ENCODE results near the gene DNAH1.

Gene DNAH1

DNA sequence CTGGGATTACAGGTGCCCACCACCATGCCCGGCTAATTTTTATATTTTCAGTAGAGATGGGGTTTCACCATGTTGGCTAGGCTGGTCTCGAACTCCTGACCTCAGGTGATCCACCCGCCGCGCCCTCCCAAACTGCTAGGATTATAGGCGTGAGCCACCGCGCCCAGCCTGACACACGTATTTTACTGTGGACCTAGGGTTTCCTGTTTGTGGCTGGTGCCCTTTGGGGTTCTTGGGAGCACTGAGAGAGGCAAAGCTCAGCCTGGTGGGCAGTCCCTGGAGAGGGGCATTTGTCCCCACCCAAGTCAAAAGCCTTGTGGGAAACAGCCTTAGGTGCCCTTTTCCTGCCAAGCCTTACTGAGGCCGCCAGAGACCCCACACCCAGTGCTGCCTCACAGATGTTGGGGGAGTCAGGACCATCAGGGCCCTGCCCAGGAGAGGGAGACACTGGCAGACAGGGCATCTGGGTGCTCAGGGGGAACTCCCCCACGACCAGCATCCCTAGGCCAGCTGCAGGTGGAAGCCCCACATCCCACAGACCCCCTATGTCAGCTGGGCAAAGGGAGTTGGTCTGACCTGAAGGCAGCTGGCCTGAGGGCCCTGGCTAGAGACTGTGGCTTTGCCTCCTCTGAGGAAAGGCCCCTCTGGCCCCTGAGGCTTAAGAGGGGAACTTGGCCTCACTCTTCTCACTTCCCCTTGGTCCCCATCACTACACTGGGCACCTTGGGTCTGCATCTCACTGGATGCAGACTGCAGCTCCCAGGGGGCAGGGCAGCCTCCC lies 35.1 kb downstream of the DNAH1 start:
- Histone ChIP-seq H3K27ac (no peak overlapping the region), H3K4me3 (no peak overlapping the region)

DNA sequence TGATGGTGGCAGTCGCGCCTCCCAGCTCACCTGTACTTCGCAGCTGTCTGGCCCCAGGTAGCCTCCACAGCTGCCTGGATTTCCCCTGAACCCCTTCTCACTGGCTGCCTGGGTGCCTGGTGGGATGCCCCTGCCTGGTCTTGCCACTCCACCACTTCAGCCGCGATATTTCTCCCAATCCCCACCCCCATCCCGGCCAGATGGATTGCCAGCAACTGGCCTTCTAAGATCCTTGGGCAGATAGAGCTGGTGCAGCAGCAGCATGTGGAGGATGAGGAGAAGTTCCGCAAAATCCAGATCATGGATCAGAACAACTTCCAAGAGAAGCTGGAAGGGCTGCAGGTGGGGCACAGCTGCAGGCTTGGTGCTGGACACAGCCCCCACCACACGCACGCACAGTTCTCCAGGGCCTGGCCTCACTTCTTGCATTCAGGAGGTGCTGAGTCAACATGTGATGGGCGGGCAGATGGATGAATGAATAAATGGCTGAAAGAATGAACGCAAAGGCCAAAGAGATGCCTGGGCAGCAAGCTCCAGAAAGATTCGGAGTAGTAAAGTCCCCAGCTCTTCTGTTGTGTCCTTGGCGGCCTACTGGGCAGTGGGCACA lies 35.7 kb downstream of the DNAH1 start:
- Histone ChIP-seq H3K4me3 (no peak overlapping the region), H3K27ac (no peak overlapping the region)

DNA sequence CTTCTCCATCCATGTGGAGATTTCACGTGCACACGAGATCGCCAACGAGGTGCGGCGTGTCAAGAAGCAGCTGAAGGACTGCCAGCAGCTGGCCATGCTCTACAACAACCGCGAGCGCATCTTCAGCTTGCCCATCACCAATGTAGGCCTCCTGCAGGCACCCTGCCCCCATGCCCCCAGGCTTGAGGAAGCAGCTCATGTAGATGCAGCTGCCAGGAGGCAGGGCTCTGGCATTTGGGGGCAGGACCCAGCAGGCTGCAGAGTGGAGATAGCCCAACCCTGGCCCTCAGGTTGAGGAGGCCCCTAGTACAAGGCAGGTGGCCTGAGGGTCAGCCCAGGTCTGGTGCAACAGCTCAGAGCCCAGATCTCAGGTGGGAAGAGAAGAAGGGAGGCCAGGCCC lies 36.4 kb downstream of the DNAH1 start:
- Histone ChIP-seq H3K27ac (no peak overlapping the region), H3K4me3 (no peak overlapping the region)

DNA sequence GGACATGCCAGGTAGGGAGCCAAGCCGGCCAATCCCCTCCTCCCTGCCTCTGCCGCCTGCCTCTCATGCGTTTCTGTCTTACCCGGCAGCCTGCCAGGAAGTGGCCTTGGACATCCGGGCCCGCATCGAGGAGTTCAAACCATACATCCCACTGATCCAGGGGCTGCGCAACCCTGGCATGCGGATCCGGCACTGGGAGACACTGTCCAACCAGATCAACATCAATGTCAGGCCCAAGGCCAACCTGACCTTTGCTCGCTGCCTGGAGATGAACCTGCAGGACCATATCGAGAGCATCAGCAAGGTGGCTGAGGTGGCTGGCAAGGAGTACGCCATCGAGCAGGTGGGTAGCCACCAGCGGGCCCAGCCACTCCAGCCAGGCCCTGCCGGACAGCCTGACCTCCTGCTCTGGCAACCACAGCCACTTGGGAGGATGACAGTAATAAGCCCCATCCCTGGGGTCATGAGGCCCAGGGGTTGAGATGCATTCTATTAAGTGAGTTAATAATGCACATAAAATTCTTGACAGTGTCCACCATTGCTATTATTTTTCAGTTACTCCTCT lies 37.3 kb downstream of the DNAH1 start:
- Histone ChIP-seq H3K27ac (no peak overlapping the region), H3K4me3 (no peak overlapping the region)

DNA sequence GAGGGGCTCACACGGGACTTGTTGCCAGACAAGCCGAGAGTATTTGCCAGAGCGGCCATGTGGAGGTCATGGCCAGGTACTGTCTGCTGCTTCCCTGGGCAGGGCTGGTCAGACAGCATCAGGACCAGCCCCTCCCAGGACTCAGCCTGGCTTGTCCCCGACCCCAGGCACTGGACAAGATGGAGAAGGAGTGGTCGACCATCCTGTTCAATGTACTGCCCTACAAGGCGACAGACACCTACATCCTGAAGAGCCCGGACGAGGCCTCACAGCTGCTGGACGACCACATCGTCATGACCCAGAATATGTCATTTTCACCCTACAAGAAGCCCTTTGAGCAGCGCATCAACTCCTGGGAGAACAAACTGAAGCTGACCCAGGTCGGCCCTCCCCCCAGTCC lies 38.6 kb downstream of the DNAH1 start:
- H3K4me3 ChIP-seq = no peak overlapping the region
- no peak overlapping the region for H3K27ac ChIP-seq

DNA sequence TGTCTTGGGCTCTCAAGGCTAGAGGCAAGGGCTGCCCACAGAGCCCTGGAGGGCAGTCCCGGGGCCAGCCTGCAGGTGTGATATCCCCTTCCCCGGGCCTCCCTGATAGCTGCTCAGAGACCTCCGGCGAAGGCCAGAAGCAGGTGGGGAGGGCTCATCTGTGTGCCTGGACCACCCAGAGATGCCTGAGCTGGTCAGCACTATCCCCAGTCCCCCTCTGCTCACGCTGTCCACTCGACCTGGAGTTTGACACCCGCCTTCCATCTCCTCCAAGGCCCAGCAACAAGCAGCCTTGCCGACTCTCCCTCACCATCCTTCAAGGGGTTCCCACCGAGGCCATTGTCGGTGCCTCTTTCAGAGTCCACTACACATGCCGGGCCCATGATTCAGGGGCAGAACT lies 39.4 kb downstream of the DNAH1 start:
- H3K4me3 ChIP-seq = no peak overlapping the region
- no peak overlapping the region for H3K27ac ChIP-seq

DNA sequence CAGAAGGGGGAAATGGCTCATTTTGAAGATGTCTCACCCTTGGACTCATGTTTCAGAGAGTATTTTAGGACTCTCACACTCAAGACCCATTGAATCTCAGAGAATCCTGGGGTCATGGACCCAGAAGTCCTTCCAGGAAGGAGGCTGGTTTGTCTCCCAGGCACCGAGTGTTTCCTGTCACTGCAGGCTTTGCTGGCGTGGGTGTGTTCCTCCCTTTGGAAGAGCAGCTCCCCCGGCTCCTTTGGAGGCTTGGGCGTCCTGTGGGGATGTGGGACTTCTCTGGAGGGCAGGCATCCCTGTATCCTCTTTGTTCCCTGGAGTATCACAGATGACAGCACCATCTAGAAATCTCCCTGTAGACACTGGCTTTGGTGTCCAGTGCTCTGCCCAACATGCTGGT lies 40.0 kb downstream of the DNAH1 start:
- H3K27ac ChIP-seq = no peak overlapping the region
- H3K4me3 ChIP-seq = no peak overlapping the region

DNA sequence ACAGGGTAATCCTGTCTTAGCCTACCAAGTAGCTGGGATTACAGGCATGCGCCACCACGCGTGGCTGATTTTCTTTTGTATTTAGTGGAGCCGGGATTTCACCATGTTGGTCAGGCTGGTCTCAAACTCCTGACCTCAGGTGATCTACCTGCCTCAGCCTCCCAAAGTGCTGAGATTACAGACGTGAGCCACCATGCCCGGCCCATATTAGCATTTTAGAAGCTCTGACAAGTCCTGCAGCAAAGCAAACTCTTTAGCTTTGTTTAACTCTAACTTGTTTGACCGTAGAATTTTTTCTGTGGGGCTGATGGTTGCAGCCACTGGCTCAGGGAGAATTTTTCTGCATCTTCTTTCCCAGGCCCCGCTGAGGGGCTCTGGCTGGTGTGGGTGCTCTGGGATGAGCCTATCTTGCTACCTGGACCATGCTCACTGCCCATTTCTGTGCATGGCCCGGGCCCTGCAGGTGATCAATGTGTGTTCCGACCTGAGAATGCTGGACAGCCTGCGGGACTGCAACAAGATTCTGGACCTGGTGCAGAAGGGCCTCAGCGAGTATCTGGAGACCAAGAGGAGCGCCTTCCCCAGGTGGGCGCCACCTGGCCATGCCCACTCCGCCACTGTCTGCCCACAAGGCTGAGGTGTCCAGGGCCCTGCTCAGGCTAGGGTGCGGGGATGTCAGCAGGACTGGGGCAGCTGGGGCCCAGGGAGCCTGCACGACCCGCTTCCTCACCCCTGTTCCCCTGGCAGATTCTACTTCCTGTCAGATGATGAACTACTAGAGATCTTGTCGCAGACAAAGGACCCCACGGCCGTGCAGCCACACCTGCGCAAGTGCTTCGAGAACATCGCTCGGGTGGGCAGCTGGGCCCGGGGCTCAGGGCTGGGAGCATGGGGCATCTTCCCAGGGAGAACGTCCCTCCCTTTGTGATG lies 41.3 kb downstream of the DNAH1 start:
- Histone ChIP-seq H3K27ac (no peak overlapping the region), H3K4me3 (no peak overlapping the region)

DNA sequence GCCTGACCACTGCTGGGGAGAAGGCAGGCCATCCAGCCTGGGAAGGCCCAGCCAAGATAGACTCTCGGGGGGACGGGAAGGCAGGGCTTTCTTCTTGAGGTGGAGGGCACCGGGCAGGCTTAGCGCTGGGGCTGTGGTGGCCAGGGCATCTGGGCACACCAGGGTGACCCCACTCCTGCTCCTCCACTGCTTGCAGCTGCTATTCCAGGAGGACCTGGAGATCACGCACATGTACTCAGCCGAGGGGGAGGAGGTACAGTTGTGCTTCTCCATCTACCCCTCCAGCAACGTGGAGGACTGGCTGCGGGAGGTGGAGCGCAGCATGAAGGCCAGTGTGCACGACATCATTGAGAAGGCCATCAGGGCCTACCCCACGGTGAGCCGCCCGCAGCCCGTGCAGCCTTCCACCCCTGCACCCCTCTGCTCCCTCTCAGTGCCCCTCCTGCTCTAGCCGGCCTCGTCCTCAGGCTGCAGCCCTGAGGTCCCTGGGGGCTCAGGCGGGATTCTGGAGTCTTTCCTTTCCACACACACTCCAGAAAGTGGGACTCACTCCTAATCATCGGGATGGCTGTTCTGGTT lies 42.3 kb downstream of the DNAH1 start:
- no peak overlapping the region for H3K4me3 ChIP-seq
- H3K27ac ChIP-seq = no peak overlapping the region

DNA sequence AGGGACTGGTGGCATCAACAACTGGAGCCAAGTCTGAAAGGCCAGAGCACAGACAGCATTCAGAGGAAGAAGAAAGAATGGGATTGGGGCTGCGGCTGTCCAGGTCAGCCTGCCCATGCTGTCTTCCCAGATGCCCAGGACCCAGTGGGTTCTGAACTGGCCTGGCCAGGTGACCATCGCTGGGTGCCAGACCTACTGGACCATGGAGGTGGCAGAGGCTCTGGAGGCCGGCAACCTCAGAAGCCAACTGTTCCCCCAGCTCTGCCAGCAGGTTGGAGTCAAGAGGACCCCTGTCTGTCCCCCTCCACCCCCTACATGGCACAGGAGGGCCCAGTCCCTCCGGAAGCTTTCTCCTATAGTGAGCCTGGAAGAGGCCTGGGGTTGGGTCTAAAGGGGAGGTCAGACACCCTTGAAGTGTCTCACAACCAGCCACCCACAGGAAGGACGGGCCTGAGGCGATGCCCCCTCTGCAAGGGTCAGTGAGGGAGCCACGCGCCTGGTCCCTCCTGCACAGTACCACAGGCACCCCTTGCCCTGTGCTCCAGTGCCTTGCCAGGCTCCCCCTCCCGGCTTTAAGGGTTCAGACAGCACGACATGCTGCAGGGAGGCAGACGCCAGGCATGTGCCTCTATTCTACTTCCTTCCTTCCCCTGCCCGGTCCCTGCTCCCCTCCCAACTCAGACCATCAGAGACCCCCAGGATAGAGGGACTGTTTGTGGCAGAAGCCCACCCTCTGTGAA lies 43.2 kb downstream of the DNAH1 start:
- no peak overlapping the region for H3K27ac ChIP-seq
- H3K4me3 ChIP-seq = no peak overlapping the region

DNA sequence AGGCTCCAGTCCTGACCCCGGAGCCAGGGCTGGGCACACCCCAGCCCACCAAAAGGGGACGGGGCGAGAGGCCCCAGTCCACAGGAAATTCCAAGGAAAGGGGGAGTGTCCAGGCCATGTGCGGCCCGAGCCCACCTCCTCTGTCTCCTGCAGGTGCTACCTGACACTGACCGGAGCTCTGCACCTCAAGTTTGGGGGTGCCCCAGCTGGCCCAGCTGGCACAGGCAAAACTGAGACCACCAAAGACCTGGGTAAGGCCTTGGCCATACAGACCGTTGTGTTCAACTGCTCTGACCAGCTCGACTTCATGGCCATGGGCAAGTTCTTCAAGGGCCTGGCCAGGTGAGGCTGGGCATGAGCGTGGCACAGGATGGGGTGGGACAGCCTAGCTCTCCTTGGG lies 44.9 kb downstream of the DNAH1 start:
- Histone ChIP-seq H3K27ac (no peak overlapping the region), H3K4me3 (no peak overlapping the region)

DNA sequence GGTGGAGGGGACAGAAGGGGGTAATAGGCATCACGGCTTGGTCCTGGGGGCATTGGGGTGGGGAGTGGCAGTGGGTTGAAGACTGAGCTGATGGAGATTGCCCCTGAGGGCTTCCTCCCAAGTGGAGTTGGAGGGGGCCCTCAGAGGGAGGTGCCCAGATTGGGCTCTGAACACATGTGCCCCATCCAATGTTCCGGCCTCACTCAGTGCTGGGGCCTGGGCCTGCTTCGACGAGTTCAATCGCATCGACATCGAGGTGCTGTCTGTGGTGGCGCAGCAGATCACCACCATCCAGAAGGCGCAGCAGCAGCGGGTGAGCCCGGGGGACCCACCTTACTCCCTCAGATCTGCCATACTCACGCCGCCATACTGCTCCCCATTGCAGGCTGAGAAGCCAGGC lies 45.3 kb downstream of the DNAH1 start:
- H3K27ac ChIP-seq = no peak overlapping the region
- no peak overlapping the region for H3K4me3 ChIP-seq

DNA sequence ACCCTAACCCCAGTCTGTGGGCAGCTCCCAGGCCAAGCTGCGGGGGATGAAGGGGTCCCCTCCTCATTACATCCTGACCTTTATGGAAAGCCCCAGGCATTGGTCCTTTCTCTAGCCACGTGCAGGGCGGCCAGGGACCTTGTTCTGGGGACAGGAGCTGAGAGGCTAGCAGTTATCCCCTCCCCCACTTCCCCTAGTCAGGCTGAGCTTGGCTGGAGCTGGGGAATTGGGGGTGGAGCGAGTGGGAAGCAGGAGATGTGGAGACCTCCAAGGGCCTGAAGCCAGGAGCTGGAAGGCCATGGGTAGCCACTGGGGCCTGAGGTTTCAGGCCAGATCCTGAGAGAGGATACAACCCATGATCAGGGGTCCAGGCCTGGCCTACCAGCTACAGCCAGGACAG lies 45.8 kb downstream of the DNAH1 start:
- no peak overlapping the region for H3K4me3 ChIP-seq
- no peak overlapping the region for H3K27ac ChIP-seq

DNA sequence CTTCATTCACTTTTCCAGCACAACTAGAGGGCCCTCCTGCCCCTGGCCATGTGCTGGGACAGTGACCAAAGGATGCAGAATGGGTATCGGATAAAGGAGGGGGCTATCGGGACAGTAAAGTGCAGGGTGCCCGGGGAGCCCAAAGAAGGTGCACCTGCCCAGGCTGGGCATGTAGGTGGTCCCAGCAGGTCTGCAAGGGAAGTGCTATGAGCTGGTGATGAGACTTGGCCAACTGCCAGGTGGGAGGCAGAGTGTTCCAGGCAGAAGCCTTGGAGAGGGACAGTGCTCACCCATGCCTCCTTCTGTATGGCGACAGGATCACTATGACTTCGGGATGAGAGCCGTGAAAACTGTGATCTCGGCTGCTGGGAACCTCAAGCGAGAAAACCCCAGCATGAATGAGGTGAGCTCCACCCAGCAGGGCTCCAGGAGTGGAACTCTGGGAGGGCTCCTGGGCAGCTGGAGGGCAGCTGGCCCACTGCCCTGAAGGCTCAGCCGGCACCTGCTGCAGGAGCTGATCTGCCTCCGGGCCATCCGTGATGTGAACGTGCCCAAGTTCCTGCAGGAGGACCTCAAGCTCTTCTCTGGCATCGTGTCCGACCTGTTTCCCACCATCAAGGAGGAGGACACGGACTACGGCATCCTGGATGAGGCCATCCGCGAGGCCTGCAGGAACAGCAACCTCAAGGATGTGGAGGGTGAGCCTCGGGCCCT lies 48.4 kb downstream of the DNAH1 start:
- no peak overlapping the region for H3K4me3 ChIP-seq
- no peak overlapping the region for H3K27ac ChIP-seq

DNA sequence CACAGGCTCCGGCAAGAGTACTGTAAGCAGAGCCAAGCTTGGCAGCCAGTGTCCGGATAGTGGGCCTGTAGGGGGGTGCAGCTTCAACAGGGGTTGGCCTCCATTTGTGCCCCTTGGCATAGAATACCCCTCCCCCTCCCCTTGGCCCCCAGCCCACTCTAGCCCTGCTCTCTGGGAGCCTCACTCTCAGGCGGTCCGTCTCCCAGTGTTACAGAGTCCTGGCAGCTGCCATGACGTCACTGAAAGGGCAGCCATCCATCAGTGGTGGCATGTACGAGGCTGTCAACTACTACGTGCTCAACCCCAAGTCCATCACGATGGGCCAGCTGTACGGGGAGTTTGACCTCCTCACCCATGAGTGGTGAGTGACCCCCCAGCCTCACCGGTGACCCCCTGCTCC lies 50.4 kb downstream of the DNAH1 start:
- no peak overlapping the region for H3K4me3 ChIP-seq
- H3K27ac ChIP-seq = no peak overlapping the region

DNA sequence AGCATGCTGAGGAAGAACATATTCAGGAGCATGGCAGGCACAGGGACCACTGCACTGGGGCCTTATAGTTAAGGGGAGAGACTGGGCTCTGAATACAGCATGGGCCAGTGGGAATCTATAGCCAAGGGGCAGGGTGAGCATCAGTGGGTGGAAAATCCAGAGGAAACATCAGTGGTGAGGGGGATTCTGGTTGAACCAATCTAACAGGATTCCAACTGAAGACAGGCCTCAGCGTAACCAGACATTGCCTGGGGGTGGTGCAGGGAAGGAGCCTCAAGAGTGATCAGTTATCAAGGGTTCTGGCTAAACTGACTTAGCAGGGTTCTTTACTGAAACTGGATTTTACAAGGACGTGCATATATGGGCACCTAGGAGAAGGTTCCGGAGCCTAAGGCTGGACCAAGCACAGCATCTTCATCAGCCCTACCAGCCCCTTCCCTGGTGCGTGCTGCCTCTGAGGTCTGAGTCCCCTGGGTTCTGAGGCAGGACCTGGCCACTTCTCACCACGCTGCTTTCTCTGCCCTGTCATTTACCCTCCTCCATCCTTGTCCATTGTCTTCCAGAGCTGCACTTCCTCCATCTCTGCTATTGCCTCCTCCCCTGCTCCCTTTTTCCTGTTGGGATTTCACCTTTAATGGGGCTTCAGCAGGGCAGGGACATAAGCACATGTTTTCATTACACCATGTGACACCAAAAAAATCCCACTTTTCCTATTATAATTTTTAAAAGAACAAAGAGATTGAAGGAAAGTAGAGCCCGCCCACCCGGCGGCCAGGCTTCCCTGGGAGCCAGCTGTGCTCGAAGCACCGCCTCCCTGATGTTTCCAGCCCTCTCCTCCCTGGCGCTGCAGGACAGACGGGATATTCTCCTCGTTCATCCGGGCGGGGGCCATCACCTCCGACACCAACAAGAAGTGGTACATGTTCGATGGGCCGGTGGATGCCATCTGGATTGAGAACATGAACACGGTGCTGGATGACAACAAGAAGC lies 52.1 kb downstream of the DNAH1 start:
- Histone ChIP-seq H3K27ac (no peak overlapping the region), H3K4me3 (no peak overlapping the region)

DNA sequence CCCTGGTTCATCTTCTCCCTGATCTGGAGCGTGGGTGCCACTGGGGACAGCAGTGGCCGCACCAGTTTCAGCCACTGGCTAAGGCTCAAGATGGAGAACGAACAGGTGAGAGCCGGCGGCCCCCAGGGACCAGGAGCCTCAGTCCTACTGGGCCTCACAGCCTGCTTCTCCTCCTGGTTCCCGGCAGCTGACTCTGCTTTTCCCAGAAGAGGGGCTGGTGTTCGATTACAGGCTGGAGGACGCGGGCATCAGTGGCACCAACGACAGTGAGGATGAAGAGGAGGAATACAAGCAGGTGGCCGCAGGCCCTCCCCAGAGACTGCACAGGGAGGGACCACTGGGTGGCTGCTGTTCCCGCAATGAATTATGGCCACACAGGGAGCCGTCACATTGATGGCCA lies 54.4 kb downstream of the DNAH1 start:
- Histone ChIP-seq H3K27ac (no peak overlapping the region), H3K4me3 (no peak overlapping the region)
